Body of pancreas (tissue), 4 donors: ENCODE measurements around the gene STAT5B.

Experiments
- CTCF ChIP-seq, 7 experiments: fragments of 450-650 bp in 4 of 7; fragments of 200-600 bp in 3 of 7; sonication (generic) in 3 of 7; IDR thresholded peaks; one replicate each; pipeline ENCODE4 v1.5.1; 2016 to 2019; ENCODE audit warnings: antibody characterized with exemption in 7 of 7
- POLR2A ChIP-seq, 3 donors: fragments of 450-650 bp; IDR thresholded peaks; one replicate each; pipeline ENCODE4 v1.6.1; 2016; ENCODE audit warnings: antibody characterized with exemption in 3 of 3, mild to moderate bottlenecking in 2 of 3

DNA sequence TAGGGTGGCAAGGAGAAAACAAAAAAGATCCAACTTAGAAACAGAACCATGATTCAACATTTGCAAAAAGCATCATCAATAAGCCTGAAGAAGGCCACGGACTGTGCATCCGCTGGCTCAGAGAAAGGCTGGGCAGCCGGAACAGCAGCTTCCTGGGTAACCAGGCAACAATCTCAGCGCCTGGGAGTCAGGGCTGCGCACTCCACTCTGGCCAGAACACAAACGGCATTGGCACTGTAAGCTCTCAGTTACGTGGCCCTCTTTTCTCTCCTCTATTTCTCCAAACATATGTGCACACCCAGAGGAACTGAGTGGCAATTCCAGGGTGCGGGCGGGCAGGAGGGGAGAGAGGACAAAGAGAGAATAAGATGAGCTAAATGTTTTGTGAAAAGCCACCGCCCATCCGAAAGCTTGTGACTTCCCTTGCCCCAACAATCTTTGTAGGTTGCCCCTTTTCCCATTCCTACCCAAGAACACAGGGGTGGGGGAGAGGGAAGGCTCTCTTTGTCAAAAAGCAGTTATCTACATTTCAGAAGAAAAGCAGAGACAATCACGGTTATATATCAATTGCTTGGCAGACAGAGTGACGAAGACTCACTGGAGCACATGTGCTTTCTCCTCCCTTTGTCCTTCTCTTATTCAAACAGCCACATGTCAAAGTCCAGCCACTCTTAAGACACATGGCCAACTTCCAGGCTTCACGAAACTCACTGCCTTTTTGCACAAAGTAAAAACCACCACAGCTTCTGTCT is 75.3 kb downstream of the STAT5B start:
- peak in 2 of 3 donors; percentile 58 to 61 for TF ChIP-seq POLR2A (IDR thresholded peaks at IDR 0.05)
- TF ChIP-seq CTCF (IDR thresholded peaks at IDR 0.05), result no peak
